Measurements from ENCODE around the gene LPO. TPM values are rescaled to one million over a fixed set of nuclear protein-coding genes. Genes with fewer than 3 reads are reported as not detected.
A peak's percentile ranks its signal among the peaks of the same experiment; 100 is the strongest.

The LPO gene
- total RNA-seq, 2 donors from 2014 or later: not detected

- Histone ChIP-seq H3K9me3 (no peaks in the 10 kb centered on the region), H3K4me3 (no peak overlapping the region), H3K27ac (no peak overlapping the region), H3K36me3 (no peaks in the 10 kb centered on the region), H3K4me1 (replicated peaks) (no peaks in the 10 kb centered on the region), H3K27me3 (replicated peaks; ENCODE audit: insufficient read depth) (peaks cover 8% of the 10 kb centered on the region)
- WGBS: 73% methylated on average over 18 of the region's 18 CpGs
- intact Hi-C loops (cut with DNase I): no loop called here
- TF ChIP-seq POLR2A (IDR thresholded peaks at IDR 0.05): no peak
- no peak for TF ChIP-seq CTCF (IDR thresholded peaks at IDR 0.05)
- DNase-seq (ENCODE audit: low spot score): no peak
Measured at GRCh38 chr17:58193641-58194255, 44.6 kb upstream of the LPO start.

GRCh38 chr17:58195518-58196123 is 42.8 kb upstream of the LPO start:
- DNase-seq (ENCODE audit: low spot score): no peak
- Histone ChIP-seq H3K4me3 (no peak overlapping the region), H3K9me3 (no peaks in the 10 kb centered on the region), H3K27ac (no peak overlapping the region), H3K36me3 (no peaks in the 10 kb centered on the region), H3K27me3 (replicated peaks; ENCODE audit: insufficient read depth) (peaks cover 6% of the 10 kb centered on the region), H3K4me1 (replicated peaks) (no peaks in the 10 kb centered on the region)
- intact Hi-C loops (cut with DNase I): no loop called here
- WGBS: 80% methylated on average over 5 of the region's 5 CpGs
- TF ChIP-seq POLR2AphosphoS5 (IDR thresholded peaks at IDR 0.05) (no peak), CTCF (IDR thresholded peaks at IDR 0.05) (no peak), POLR2A (IDR thresholded peaks at IDR 0.05) (no peak)

DNA sequence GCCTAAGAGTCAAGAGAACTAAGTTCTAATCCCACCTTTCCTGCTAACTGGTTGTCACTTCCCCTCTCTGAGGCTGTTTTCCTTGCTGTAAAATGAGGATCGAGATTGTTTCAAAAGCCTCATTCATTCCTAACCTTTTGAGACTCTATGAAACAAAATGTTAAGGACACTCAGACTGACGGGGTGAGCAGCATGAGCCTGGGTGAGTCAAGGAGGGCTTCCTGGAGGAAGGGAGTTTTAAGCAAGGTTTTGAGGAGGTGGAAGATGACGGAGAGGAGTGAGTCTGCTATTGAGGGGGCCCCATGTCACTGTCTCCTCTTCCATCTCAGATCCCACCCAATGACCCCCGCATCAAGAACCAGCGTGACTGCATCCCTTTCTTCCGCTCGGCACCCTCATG is 41.8 kb upstream of the LPO start:
- Histone ChIP-seq H3K4me3 (no peak overlapping the region), H3K4me1 (replicated peaks) (no peaks in the 10 kb centered on the region), H3K27me3 (replicated peaks; ENCODE audit: insufficient read depth) (peaks cover 5% of the 10 kb centered on the region), H3K27ac (no peak overlapping the region), H3K36me3 (no peaks in the 10 kb centered on the region), H3K9me3 (no peaks in the 10 kb centered on the region)
- no peak for DNase-seq (ENCODE audit: low spot score)
- 88% methylated on average over 7 of the region's 7 CpGs for WGBS
- TF ChIP-seq POLR2AphosphoS5 (IDR thresholded peaks at IDR 0.05): no peak
- TF ChIP-seq CTCF (IDR thresholded peaks at IDR 0.05): no peak
- no peak for TF ChIP-seq POLR2A (IDR thresholded peaks at IDR 0.05)
- intact Hi-C loops (cut with DNase I): no loop called here

GRCh38 chr17:58200024-58200633 is 38.3 kb upstream of the LPO start:
- Histone ChIP-seq H3K27ac (no peak overlapping the region), H3K9me3 (no peaks in the 10 kb centered on the region), H3K4me1 (replicated peaks) (no peaks in the 10 kb centered on the region), H3K4me3 (no peak overlapping the region), H3K27me3 (replicated peaks; ENCODE audit: insufficient read depth) (no peaks in the 10 kb centered on the region), H3K36me3 (no peaks in the 10 kb centered on the region)
- TF ChIP-seq POLR2A (IDR thresholded peaks at IDR 0.05): no peak
- TF ChIP-seq CTCF (IDR thresholded peaks at IDR 0.05): peak in 2 of 4 experiments; percentile 15 to 24
- intact Hi-C loops (cut with DNase I): no loop called here
- 44% methylated on average over 14 of the region's 14 CpGs for WGBS
- peak; percentile 20 for DNase-seq (ENCODE audit: low spot score)

GRCh38 chr17:58202859-58203258 is 35.5 kb upstream of the LPO start:
- Histone ChIP-seq H3K27me3 (replicated peaks; ENCODE audit: insufficient read depth) (no peaks in the 10 kb centered on the region), H3K27ac (no peak overlapping the region), H3K9me3 (no peaks in the 10 kb centered on the region), H3K4me3 (no peak overlapping the region), H3K36me3 (no peaks in the 10 kb centered on the region), H3K4me1 (replicated peaks) (no peaks in the 10 kb centered on the region)
- WGBS: 67% methylated on average over 7 of the region's 7 CpGs
- no peak for DNase-seq (ENCODE audit: low spot score)
- intact Hi-C loops (cut with DNase I): no loop called here
- TF ChIP-seq POLR2A (IDR thresholded peaks at IDR 0.05) (no peak), POLR2AphosphoS5 (IDR thresholded peaks at IDR 0.05) (no peak), CTCF (IDR thresholded peaks at IDR 0.05) (no peak)
